Measurements from ENCODE around the gene PLLP. TPM values are rescaled to one million over a fixed set of nuclear protein-coding genes. Genes with fewer than 3 reads are reported as not detected.

PLLP gene
- total RNA-seq, 2 experiments from 2014 or later = not detected

DNA sequence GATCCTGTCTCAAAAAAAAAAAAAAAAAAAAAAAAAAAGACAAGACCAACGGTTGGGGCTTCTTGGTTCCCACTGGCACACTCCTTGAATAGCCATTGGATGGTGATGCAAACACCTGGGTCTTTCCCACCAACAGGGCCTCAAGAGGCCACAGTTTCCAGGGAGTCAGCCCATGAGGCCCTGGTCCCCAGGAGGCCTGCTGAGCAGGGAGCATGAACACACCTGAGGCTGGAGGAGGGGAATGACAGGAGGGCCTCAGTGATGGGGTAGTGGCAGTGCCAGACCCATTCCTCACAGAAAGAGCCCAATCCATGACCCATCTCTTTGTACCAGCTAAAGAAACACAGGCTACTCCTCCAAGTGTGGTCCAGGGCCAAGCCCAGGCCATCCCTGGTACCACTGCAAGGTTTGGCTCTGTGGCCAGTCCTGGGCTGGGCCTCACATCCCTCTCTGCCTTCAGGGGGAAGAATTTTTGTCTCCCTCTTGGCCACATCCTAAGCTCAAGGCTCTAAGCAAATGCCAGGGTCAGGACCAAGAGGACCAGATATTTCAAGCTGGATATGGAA lies 25.5 kb downstream of the PLLP start:
- intact Hi-C loops (cut with micrococcal nuclease) = no loop called here
- ChIA-PET POLR2A (interaction anchor here (0.7 to 1.2 kb wide), 2 partner anchors 14 to 71 kb away, joined by 3 to 4 read pairs; partner anchors contain the start of gene ARL2BP), CTCF (no interaction called here)
- Mint-ChIP-seq H3K4me1 (ENCODE audit: low read depth) (peaks cover 11% of the 10 kb centered on the region), H3K36me3 (no peaks in the 10 kb centered on the region), H3K27ac (peak overlapping the region; percentile 51), H3K9me3 (no peaks in the 10 kb centered on the region), H3K4me3 (no peak overlapping the region), H3K27me3 (no peaks in the 10 kb centered on the region)
- DNase-seq = no peak

GRCh38 chr16:57258226-57258909 lies 26.1 kb downstream of the PLLP start:
- CTCF ChIA-PET = no interaction called here
- Mint-ChIP-seq H3K36me3 (no peaks in the 10 kb centered on the region), H3K27me3 (no peaks in the 10 kb centered on the region), H3K27ac (no peak overlapping the region), H3K4me3 (no peak overlapping the region), H3K9me3 (no peaks in the 10 kb centered on the region), H3K4me1 (ENCODE audit: low read depth) (peaks cover 11% of the 10 kb centered on the region)
- no peak for DNase-seq
- POLR2A ChIA-PET = interaction anchor here (1.2 kb wide), 1 partner anchor 13 kb away, joined by 3 read pairs; the partner anchor contains the start of gene ARL2BP
- intact Hi-C loops (cut with micrococcal nuclease) = no loop called here

DNA sequence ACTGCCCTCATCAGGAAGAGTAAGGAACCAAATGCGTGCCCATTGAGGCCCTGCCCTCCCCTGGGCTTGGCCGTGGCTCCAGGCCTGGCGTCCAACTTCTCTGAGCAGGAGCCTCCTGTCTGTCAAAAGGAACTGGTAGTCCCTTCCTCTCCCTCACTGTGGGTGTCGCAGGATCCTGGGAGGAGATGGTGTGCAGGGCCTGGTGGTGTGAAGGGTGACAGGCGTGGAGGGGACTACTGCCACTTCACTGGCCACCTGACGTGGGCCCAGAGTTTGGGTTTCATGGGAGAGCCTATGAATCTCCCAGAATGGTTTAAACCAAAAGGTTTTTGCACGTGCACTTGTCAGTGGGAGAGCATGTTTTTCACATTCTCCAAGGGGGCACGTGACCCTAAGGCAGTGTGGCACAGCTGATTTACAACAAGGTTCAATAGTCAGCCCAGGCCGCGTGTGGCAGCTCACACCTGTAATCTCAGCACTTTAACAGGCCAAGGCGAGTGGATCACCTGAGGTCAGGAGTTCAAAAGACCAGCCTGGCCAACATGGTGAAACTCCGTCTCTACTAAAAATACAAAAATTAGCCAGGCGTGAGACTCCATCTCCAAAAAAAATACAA lies 26.9 kb downstream of the PLLP start:
- no peak for DNase-seq
- peaks cover 11% of the 10 kb centered on the region for H3K4me1 Mint-ChIP-seq (ENCODE audit: low read depth)
- H3K27me3 Mint-ChIP-seq = no peaks in the 10 kb centered on the region
- H3K36me3 Mint-ChIP-seq = peaks cover 5% of the 10 kb centered on the region
- no peak overlapping the region for H3K27ac Mint-ChIP-seq
- ChIA-PET CTCF (no interaction called here), POLR2A (no interaction called here)
- intact Hi-C loops (cut with micrococcal nuclease) = no loop called here
- no peak overlapping the region for H3K4me3 Mint-ChIP-seq
- H3K9me3 Mint-ChIP-seq = no peaks in the 10 kb centered on the region

DNA sequence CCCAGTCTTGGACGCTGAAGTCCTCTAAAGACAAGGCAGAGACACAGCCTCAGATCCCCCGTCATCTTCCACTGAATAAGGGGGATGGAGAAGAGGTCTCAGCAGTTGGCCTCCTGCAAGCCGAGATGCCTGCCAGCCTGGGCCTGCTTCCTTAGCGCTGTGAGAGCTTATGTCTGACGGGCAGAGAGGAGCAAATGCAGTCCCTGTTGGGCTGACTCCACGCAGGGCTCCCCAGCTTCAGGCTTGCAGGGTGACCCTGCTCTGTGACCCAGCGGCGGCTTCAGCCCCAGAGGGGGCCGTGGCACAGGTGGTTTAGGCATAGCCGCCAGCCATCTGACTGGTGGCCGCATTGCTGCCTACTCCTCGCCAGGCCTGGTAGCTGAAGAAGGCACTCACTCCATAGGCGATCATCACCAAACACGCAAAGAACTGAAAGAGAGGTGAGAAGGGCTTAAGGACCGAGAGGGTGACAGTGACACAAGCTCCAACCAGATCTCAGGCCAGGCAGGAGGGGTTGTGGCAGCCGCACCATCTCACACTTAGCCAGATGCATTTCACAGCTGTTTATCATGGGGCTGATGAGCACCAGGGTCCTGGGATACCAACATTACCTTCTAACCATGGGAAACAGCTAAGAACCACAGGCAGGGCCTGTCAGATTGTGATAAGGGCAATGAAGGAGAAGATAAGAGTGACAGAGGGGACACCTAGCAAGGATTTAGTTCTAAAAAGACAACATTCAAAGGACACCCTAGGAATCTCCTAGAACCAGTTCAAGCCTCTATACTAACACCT lies 27.7 kb downstream of the PLLP start:
- Mint-ChIP-seq H3K4me3 (no peak overlapping the region), H3K36me3 (peaks cover 12% of the 10 kb centered on the region), H3K9me3 (no peaks in the 10 kb centered on the region), H3K27me3 (no peaks in the 10 kb centered on the region), H3K27ac (no peak overlapping the region), H3K4me1 (ENCODE audit: low read depth) (peaks cover 11% of the 10 kb centered on the region)
- no peak for DNase-seq
- CTCF ChIA-PET = no interaction called here
- POLR2A ChIA-PET = no interaction called here
- intact Hi-C loops (cut with micrococcal nuclease) = no loop called here

- intact Hi-C loops (cut with micrococcal nuclease) = no loop called here
- H3K9me3 Mint-ChIP-seq = no peaks in the 10 kb centered on the region
- no peak overlapping the region for H3K27ac Mint-ChIP-seq
- H3K27me3 Mint-ChIP-seq = no peaks in the 10 kb centered on the region
- no peak overlapping the region for H3K4me3 Mint-ChIP-seq
- H3K4me1 Mint-ChIP-seq (ENCODE audit: low read depth) = peaks cover 11% of the 10 kb centered on the region
- POLR2A ChIA-PET = no interaction called here
- DNase-seq = no peak
- peaks cover 16% of the 10 kb centered on the region for H3K36me3 Mint-ChIP-seq
- CTCF ChIA-PET = no interaction called here
Observed at GRCh38 chr16:57255686-57256415, 28.6 kb downstream of the PLLP start.

DNA sequence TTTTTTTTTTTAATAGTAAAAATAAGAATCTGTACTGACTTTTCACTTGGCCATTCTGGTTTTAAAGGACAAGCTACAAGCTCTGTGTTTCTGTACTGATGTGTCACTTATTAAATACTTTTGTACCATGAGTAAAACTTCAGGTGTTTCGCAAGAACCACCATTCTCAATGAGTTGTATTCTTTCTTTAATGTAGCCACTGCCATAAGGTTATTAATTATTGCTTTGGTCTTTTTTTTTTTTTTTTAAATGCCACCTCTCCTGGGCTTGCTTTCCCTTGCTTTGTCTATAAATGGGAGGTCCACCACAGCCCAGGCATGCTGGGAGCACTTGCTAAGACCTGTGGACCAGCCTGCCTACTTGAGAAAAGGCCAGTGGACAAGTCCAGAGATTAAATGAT lies 31.0 kb downstream of the PLLP start:
- Mint-ChIP-seq H3K27ac (no peak overlapping the region), H3K27me3 (no peaks in the 10 kb centered on the region), H3K36me3 (peaks cover 29% of the 10 kb centered on the region), H3K9me3 (no peaks in the 10 kb centered on the region), H3K4me3 (no peak overlapping the region), H3K4me1 (ENCODE audit: low read depth) (peaks cover 2% of the 10 kb centered on the region)
- POLR2A ChIA-PET = no interaction called here
- intact Hi-C loops (cut with micrococcal nuclease) = no loop called here
- no peak for DNase-seq
- CTCF ChIA-PET = no interaction called here

- no peak for DNase-seq
- H3K27ac Mint-ChIP-seq = no peak overlapping the region
- no peak overlapping the region for H3K4me3 Mint-ChIP-seq
- no peaks in the 10 kb centered on the region for H3K4me1 Mint-ChIP-seq (ENCODE audit: low read depth)
- H3K36me3 Mint-ChIP-seq = peaks cover 31% of the 10 kb centered on the region
- CTCF ChIA-PET = no interaction called here
- H3K27me3 Mint-ChIP-seq = no peaks in the 10 kb centered on the region
- H3K9me3 Mint-ChIP-seq = no peaks in the 10 kb centered on the region
- intact Hi-C loops (cut with micrococcal nuclease) = no loop called here
- POLR2A ChIA-PET = no interaction called here
Observed at GRCh38 chr16:57252148-57252721, 32.2 kb downstream of the PLLP start.

GRCh38 chr16:57251352-57251751 lies 33.1 kb downstream of the PLLP start:
- no peak overlapping the region for H3K27ac Mint-ChIP-seq
- intact Hi-C loops (cut with micrococcal nuclease) = no loop called here
- H3K9me3 Mint-ChIP-seq = no peaks in the 10 kb centered on the region
- H3K36me3 Mint-ChIP-seq = peaks cover 31% of the 10 kb centered on the region
- ChIA-PET CTCF (interaction anchor here (0.8 kb wide), 1 partner anchor 49 kb away, joined by 3 read pairs; no protein-coding TSS in a partner anchor), POLR2A (no interaction called here)
- H3K4me3 Mint-ChIP-seq = no peak overlapping the region
- DNase-seq = no peak
- H3K4me1 Mint-ChIP-seq (ENCODE audit: low read depth) = no peaks in the 10 kb centered on the region
- H3K27me3 Mint-ChIP-seq = no peaks in the 10 kb centered on the region

- POLR2A ChIA-PET = interaction anchor here (0.5 to 1.2 kb wide), 7 partner anchors 14 to 825 kb away, joined by 3 to 4 read pairs (median 3); partner anchors contain the start of genes COQ9 and POLR2C
- DNase-seq = no peak
- CTCF ChIA-PET = interaction anchor here (0.7 to 1.2 kb wide), 6 partner anchors 10 to 281 kb away, joined by 3 to 4 read pairs (median 4); no protein-coding TSS in a partner anchor
- peaks cover 16% of the 10 kb centered on the region for H3K4me1 Mint-ChIP-seq (ENCODE audit: low read depth)
- peaks cover 15% of the 10 kb centered on the region for H3K36me3 Mint-ChIP-seq
- H3K9me3 Mint-ChIP-seq = no peaks in the 10 kb centered on the region
- H3K27ac Mint-ChIP-seq = peak overlapping the region; percentile 1
- H3K27me3 Mint-ChIP-seq = no peaks in the 10 kb centered on the region
- peak overlapping the region; percentile 89 for H3K4me3 Mint-ChIP-seq
- intact Hi-C loops (cut with micrococcal nuclease) = loop anchor here (1.0 to 2.0 kb wide), 3 partner anchors 55 to 201 kb away; partner anchors contain the start of genes CIAPIN1 and COQ9
Observed at GRCh38 chr16:57245472-57246113, 38.9 kb downstream of the PLLP start.

GRCh38 chr16:57244767-57245471 lies 39.6 kb downstream of the PLLP start, which contains the start of gene ARL2BP:
TSS of gene ARL2BP (plus strand) at chr16:57245259. CDS start at chr16:57245368, 109 bp downstream.
- ChIA-PET CTCF (interaction anchor here (0.6 to 1.2 kb wide), 6 partner anchors 9 to 280 kb away, joined by 3 to 4 read pairs (median 3); no protein-coding TSS in a partner anchor), POLR2A (interaction anchor here (1.0 to 1.2 kb wide), 5 partner anchors 14 to 218 kb away, joined by 3 to 4 read pairs (median 3); partner anchors contain the start of genes COQ9 and POLR2C)
- peaks cover 16% of the 10 kb centered on the region for H3K4me1 Mint-ChIP-seq (ENCODE audit: low read depth)
- DNase-seq = peak; percentile 99
- peak within 1 kb of the TSS; percentile 89 for H3K4me3 Mint-ChIP-seq
- H3K27me3 Mint-ChIP-seq = no peaks in the 10 kb centered on the region
- peak within 1 kb of the TSS; percentile 88 for H3K27ac Mint-ChIP-seq
- intact Hi-C loops (cut with micrococcal nuclease) = loop anchor here (1.0 to 5.0 kb wide), 6 partner anchors 32 to 202 kb away; partner anchors contain the start of genes CIAPIN1, COQ9, PSME3IP1 and RSPRY1
- no peaks in the 10 kb centered on the region for H3K9me3 Mint-ChIP-seq
- peaks cover 12% of the 10 kb centered on the region for H3K36me3 Mint-ChIP-seq
